Measurements from ENCODE around the gene S100B. TPM values are rescaled to one million over a fixed set of nuclear protein-coding genes. Genes with fewer than 3 reads are reported as not detected.

Gene S100B
- polyA plus RNA-seq, 4 donors: 4.3 to 14.2 (median 4.5) TPM; not detected in 1

DNA sequence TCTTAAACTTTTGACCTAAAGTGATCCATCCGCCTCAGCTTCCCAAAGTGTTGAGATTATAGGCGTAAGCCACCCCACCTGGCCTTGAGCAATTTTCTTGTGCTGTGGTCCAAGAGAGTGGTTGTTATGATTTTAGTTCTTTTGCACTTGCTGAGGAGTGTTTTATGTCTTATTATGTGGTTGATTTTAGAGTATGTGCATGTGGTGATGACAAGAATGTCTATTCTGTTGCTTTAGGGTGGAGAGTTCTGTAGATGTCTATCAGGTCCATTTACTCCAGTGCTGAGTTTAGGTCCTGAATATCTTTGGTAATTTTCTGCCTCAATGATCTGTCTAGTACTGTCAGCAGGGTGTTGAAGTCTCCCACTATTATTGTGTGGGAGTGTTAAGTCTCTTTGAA is 11.2 kb upstream of the S100B start:
- FAIRE-seq (no peak), DNase-seq (no peak)
- no peak overlapping the region for H3K4me3 ChIP-seq (ENCODE audit: low read depth in 1 of 3, low read length in 3 of 3)
- WGBS, 3 donors: 86 to 96% (median 95%) methylated on average over 2 of the region's 2 CpGs
- no peaks in the 10 kb centered on the region for H3K9me3 ChIP-seq (ENCODE audit: control insufficient read depth in 2 of 2, insufficient read depth in 1 of 2, low read depth in 1 of 2, low read length in 1 of 2)
- no peaks in the 10 kb centered on the region for H3K27me3 ChIP-seq (ENCODE audit: control insufficient read depth in 3 of 3, insufficient read depth in 3 of 3, low read length in 3 of 3)
- no peaks in the 10 kb centered on the region for H3K4me1 ChIP-seq (ENCODE audit: control insufficient read depth in 3 of 3, insufficient read depth in 2 of 3, low read depth in 1 of 3, low read length in 2 of 3)
- H3K27ac ChIP-seq (ENCODE audit: low read depth in 1 of 3, low read length in 2 of 3): no peak overlapping the region
- no peaks in the 10 kb centered on the region for H3K36me3 ChIP-seq (ENCODE audit: control insufficient read depth in 3 of 3, insufficient read depth in 2 of 3, low read depth in 1 of 3, low read length in 3 of 3)

DNA sequence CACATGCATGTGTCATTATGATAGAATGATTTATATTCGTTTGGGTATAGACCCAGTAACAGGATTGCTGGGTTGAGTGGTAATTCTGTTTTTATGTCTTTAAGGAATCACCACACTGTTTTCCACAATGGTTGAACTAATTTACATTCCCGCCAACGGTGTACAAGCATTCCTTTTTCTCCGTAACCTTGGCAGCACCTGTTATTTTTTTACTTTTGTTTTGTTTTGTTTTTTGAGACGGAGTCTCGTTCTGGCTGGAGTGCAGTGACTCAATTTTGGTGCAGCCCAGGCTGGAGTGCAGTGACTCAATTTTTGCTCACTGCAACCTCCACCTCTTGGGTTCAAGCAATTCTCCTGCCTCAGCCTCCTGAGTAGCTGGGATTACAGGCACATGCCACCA is 8.5 kb upstream of the S100B start:
- FAIRE-seq (no peak), DNase-seq (no peak)
- Histone ChIP-seq H3K27me3 (ENCODE audit: control insufficient read depth in 3 of 3, insufficient read depth in 3 of 3, low read length in 3 of 3) (no peaks in the 10 kb centered on the region), H3K9me3 (ENCODE audit: control insufficient read depth in 2 of 2, insufficient read depth in 1 of 2, low read depth in 1 of 2, low read length in 1 of 2) (peaks cover 0 to 8% of the 10 kb centered on the region in 2 donors), H3K27ac (ENCODE audit: low read depth in 1 of 3, low read length in 2 of 3) (no peak overlapping the region), H3K36me3 (ENCODE audit: control insufficient read depth in 3 of 3, insufficient read depth in 2 of 3, low read depth in 1 of 3, low read length in 3 of 3) (no peaks in the 10 kb centered on the region), H3K4me1 (ENCODE audit: control insufficient read depth in 3 of 3, insufficient read depth in 2 of 3, low read depth in 1 of 3, low read length in 2 of 3) (no peaks in the 10 kb centered on the region), H3K4me3 (ENCODE audit: low read depth in 1 of 3, low read length in 3 of 3) (no peak overlapping the region)
- WGBS, 3 donors: 78 to 89% (median 88%) methylated on average over 6 of the region's 6 CpGs

DNA sequence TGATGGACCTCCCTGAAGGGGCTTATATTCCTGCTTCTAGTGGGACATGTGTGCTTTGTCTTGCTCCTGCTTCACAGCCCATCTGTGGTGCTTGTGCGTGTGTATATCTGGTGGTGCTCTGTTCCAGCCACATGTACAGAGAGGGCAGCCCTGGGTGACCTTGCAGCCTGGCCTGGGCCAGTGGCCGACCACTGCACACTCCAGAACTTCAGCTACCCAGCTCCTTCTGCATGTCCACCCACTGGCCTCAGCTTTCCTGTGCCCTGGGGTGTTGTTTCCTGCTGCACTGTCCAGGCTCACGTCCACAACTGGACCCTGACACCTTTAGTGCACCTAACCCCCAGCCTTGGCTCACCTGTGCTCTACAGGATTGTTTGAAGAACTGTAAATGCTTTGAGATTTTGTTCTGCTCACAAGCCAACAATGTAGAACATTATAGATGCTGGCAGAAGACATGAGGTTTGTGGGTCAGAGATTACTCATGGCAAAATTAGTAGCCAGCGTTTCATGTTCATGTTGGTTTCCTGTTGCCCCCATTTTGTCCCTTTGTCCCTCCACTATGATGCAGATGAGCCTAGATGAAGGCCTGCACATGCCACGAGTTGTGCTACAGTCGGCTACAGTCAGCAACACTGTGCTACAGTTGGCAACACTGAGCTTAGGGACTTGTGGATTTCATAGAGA is 5.3 kb upstream of the S100B start:
- no peaks in the 10 kb centered on the region for H3K27me3 ChIP-seq (ENCODE audit: control insufficient read depth in 3 of 3, insufficient read depth in 3 of 3, low read length in 3 of 3)
- no peaks in the 10 kb centered on the region for H3K4me1 ChIP-seq (ENCODE audit: control insufficient read depth in 3 of 3, insufficient read depth in 2 of 3, low read depth in 1 of 3, low read length in 2 of 3)
- H3K4me3 ChIP-seq (ENCODE audit: low read depth in 1 of 3, low read length in 3 of 3): no peak overlapping the region
- FAIRE-seq (no peak), DNase-seq (no peak)
- no peaks in the 10 kb centered on the region for H3K36me3 ChIP-seq (ENCODE audit: control insufficient read depth in 3 of 3, insufficient read depth in 2 of 3, low read depth in 1 of 3, low read length in 3 of 3)
- WGBS, 3 donors: 73 to 82% (median 80%) methylated on average over 6 of the region's 6 CpGs
- H3K27ac ChIP-seq (ENCODE audit: low read depth in 1 of 3, low read length in 2 of 3): no peak overlapping the region
- peaks cover 0 to 8% of the 10 kb centered on the region in 2 donors for H3K9me3 ChIP-seq (ENCODE audit: control insufficient read depth in 2 of 2, insufficient read depth in 1 of 2, low read depth in 1 of 2, low read length in 1 of 2)

DNA sequence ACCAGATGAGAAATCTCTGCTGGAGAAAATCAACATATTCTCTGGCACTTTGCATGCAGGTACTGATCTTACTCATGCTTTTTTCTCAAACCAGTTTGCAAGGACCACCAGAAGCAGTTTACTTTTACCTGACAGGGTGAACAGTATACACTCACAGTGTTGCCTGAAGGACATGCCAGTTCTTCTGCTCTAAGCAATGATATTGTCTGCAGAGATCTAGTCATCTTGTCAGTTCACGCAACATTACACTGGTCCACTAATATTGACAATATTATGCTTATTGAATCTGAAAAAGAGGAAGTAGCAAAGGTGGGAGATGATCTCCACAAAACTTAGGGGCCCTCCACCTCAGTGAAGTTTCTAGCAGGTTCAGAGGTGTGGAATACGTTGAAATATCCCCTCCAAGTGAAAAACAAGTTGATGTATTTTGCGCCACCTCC is 3.8 kb upstream of the S100B start:
- Histone ChIP-seq H3K27me3 (ENCODE audit: control insufficient read depth in 3 of 3, insufficient read depth in 3 of 3, low read length in 3 of 3) (no peaks in the 10 kb centered on the region), H3K27ac (ENCODE audit: low read depth in 1 of 3, low read length in 2 of 3) (no peak overlapping the region), H3K9me3 (ENCODE audit: control insufficient read depth in 2 of 2, insufficient read depth in 1 of 2, low read depth in 1 of 2, low read length in 1 of 2) (peaks cover 0 to 8% of the 10 kb centered on the region in 2 donors), H3K36me3 (ENCODE audit: control insufficient read depth in 3 of 3, insufficient read depth in 2 of 3, low read depth in 1 of 3, low read length in 3 of 3) (no peaks in the 10 kb centered on the region), H3K4me1 (ENCODE audit: control insufficient read depth in 3 of 3, insufficient read depth in 2 of 3, low read depth in 1 of 3, low read length in 2 of 3) (no peaks in the 10 kb centered on the region), H3K4me3 (ENCODE audit: low read depth in 1 of 3, low read length in 3 of 3) (no peak overlapping the region)
- FAIRE-seq: no peak
- no peak for DNase-seq
- WGBS, 3 donors: 65 to 76% (median 72%) methylated on average over 3 of the region's 3 CpGs

DNA sequence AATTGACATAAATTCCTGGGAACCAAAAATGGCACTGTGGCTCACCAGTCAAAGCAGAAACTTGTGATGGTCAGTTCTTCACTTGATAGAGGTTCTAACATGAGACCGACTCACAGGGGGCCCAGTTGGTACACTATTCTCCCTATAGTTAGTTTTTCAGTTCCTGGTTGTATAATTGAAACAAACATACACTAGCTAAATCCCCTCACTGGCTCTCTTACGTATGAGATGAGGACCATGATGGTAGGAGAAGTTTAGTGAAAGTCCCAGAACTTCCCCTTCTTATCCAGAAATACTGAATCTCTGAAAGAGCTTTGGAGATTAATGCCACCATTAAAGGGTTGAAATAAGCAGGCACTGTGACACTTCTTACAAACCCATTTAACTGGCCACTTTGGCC is 2.8 kb upstream of the S100B start:
- FAIRE-seq (no peak), DNase-seq (no peak)
- WGBS, 3 donors: 88 to 92% (median 88%) methylated on average over 2 of the region's 2 CpGs
- H3K27ac ChIP-seq (ENCODE audit: low read depth in 1 of 3, low read length in 2 of 3): no peak overlapping the region
- H3K36me3 ChIP-seq (ENCODE audit: control insufficient read depth in 3 of 3, insufficient read depth in 2 of 3, low read depth in 1 of 3, low read length in 3 of 3): no peaks in the 10 kb centered on the region
- no peaks in the 10 kb centered on the region for H3K27me3 ChIP-seq (ENCODE audit: control insufficient read depth in 3 of 3, insufficient read depth in 3 of 3, low read length in 3 of 3)
- H3K4me1 ChIP-seq (ENCODE audit: control insufficient read depth in 3 of 3, insufficient read depth in 2 of 3, low read depth in 1 of 3, low read length in 2 of 3): no peaks in the 10 kb centered on the region
- peaks cover 0 to 8% of the 10 kb centered on the region in 2 donors for H3K9me3 ChIP-seq (ENCODE audit: control insufficient read depth in 2 of 2, insufficient read depth in 1 of 2, low read depth in 1 of 2, low read length in 1 of 2)
- H3K4me3 ChIP-seq (ENCODE audit: low read depth in 1 of 3, low read length in 3 of 3): no peak overlapping the region

DNA sequence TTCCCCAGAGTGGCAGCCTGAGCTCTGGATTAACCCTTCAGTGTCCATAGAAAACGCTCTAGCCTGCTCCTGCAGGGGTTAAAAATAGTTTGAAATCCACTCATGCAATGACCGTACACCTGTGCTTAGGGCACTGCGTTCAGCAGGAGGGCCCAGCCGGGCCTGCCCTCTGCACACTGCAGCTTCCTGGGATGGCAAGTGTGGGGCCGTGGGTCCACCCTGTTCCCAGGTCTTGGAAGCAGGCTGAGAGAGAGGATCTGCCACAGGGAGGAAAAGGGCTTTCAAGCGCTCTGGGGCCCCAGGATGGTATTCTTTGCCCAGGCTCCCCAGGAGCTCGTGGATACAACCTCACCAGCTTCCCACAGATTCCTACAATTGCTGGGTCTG is 1.5 kb upstream of the S100B start:
- H3K9me3 ChIP-seq (ENCODE audit: control insufficient read depth in 2 of 2, insufficient read depth in 1 of 2, low read depth in 1 of 2, low read length in 1 of 2): peaks cover 0 to 8% of the 10 kb centered on the region in 2 donors
- FAIRE-seq (no peak), DNase-seq (no peak)
- no peaks in the 10 kb centered on the region for H3K36me3 ChIP-seq (ENCODE audit: control insufficient read depth in 3 of 3, insufficient read depth in 2 of 3, low read depth in 1 of 3, low read length in 3 of 3)
- no peak overlapping the region for H3K27ac ChIP-seq (ENCODE audit: low read depth in 1 of 3, low read length in 2 of 3)
- 58 to 74% (median 71%) methylated on average over 7 of the region's 7 CpGs for WGBS, 3 donors
- H3K4me1 ChIP-seq (ENCODE audit: control insufficient read depth in 3 of 3, insufficient read depth in 2 of 3, low read depth in 1 of 3, low read length in 2 of 3): no peaks in the 10 kb centered on the region
- H3K4me3 ChIP-seq (ENCODE audit: low read depth in 1 of 3, low read length in 3 of 3): no peak overlapping the region
- H3K27me3 ChIP-seq (ENCODE audit: control insufficient read depth in 3 of 3, insufficient read depth in 3 of 3, low read length in 3 of 3): no peaks in the 10 kb centered on the region

DNA sequence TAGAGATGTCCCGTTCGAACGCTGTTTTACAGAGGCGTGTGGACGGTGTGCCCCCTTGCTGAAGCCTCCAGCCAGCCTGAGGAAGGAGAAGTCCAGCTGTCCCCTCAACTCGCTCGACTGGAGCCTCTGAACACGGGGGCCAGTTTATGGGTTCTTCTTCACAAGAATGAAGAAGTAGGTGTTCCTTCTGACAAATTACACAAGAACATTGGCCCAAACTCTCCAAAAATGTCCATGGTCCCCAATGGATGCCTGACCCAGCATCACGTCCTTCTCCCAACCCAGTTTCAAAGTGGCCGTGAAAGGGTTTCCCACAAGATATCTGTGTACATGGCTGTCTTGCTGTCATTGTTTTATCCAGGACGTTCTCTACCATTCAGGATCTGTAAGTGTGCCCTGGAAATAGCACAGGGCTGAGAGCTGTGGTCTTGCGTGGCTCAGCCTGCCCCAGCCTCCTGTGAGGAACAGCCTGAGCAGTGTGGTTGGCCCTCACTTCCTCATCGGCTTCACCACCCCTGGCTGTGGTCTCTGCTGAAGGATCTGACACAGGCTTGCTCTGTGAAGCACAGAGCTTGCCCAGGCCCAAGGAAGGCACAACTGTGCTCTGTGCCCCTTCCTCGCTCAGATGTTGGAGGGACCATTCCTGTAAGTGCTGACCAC is 1.0 kb upstream of the S100B start:
- DNase-seq: peak in 1 of 2 donors; percentile 40
- WGBS, 3 donors: 74 to 80% (median 74%) methylated on average over 14 of the region's 14 CpGs
- peak overlapping the region in 1 of 3 donors; percentile 39 for H3K27ac ChIP-seq (ENCODE audit: low read depth in 1 of 3, low read length in 2 of 3)

DNA sequence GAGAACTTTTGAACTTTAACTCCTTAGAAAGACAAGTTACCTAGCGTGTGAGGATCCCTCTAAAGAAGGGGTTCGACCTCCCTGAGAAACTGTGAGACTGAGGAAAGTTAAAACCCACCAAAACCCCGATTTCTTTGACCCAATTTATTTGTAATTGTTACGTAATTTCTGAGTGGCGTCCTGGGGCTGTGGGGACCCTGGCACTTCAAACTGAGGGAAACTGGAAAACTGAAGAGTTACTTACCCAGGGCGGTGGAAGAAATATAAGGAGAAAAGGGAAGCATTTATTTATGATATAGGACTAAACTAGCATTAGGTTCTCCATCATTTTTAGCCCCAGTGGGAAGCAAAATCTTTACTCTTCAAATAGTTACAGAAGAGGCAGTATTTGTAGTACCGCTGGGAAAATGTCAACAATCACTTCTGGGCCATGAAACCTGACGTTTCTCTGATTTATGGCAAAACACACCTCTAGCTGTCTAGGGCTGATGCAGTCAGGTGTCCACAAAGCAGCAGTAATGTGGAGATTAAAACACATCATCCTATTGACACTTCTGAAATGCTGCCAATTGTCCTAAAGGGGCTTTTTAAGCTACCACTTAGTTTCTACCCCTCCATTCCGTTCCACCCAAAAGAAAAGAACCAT is 430 bp downstream of the S100B start:
- Histone ChIP-seq H3K27me3 (ENCODE audit: control insufficient read depth in 3 of 3, insufficient read depth in 3 of 3, low read length in 3 of 3) (no peaks in the 10 kb centered on the region), H3K9me3 (ENCODE audit: control insufficient read depth in 2 of 2, insufficient read depth in 1 of 2, low read depth in 1 of 2, low read length in 1 of 2) (no peaks in the 10 kb centered on the region), H3K4me1 (ENCODE audit: control insufficient read depth in 3 of 3, insufficient read depth in 2 of 3, low read depth in 1 of 3, low read length in 2 of 3) (no peaks in the 10 kb centered on the region), H3K36me3 (ENCODE audit: control insufficient read depth in 3 of 3, insufficient read depth in 2 of 3, low read depth in 1 of 3, low read length in 3 of 3) (no peaks in the 10 kb centered on the region), H3K4me3 (ENCODE audit: low read depth in 1 of 3, low read length in 3 of 3) (peak overlapping the region in 1 of 3 donors; percentile 23), H3K27ac (ENCODE audit: low read depth in 1 of 3, low read length in 2 of 3) (no peak overlapping the region)
- WGBS, 3 donors: 70 to 77% (median 72%) methylated on average over 9 of the region's 9 CpGs
- FAIRE-seq (no peak), DNase-seq (no peak)

More for the DNA sequence above, 1.0 kb upstream of the S100B start:
- H3K4me1 ChIP-seq (ENCODE audit: control insufficient read depth in 3 of 3, insufficient read depth in 2 of 3, low read depth in 1 of 3, low read length in 2 of 3): no peaks in the 10 kb centered on the region
- no peaks in the 10 kb centered on the region for H3K36me3 ChIP-seq (ENCODE audit: control insufficient read depth in 3 of 3, insufficient read depth in 2 of 3, low read depth in 1 of 3, low read length in 3 of 3)
- H3K4me3 ChIP-seq (ENCODE audit: low read depth in 1 of 3, low read length in 3 of 3): no peak overlapping the region
- H3K9me3 ChIP-seq (ENCODE audit: control insufficient read depth in 2 of 2, insufficient read depth in 1 of 2, low read depth in 1 of 2, low read length in 1 of 2): peaks cover 0 to 8% of the 10 kb centered on the region in 2 donors
- no peaks in the 10 kb centered on the region for H3K27me3 ChIP-seq (ENCODE audit: control insufficient read depth in 3 of 3, insufficient read depth in 3 of 3, low read length in 3 of 3)
- no peak for FAIRE-seq

All from small intestine (tissue), 7 donors.